ENCODE measurements around the gene CSRNP3. TPM values are rescaled to one million over a fixed set of nuclear protein-coding genes. Genes with fewer than 3 reads are reported as not detected.

The CSRNP3 gene
- total RNA-seq, 2 donors from 2014 or later: not detected

DNA sequence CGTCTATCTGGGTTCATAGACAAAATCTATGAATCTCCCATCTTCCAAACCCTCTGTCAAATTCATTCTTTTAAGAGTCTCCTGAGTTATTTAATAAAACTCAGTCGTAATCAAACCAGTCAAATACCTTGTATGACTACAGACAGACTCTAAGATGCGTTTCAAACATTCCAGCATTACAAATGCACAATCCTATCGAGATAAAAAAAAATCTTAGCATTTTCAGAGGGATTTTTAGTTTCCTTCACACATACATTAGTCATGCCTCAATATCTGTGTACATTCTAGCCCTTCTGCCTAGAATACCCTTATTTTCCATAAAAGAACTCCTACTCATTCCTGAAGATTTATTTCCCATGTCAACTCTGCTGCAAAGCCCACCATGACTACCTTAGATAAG is 96.5 kb downstream of the CSRNP3 start:
- no peak overlapping the region for H3K27ac Mint-ChIP-seq
- ATAC-seq (replicated peaks in 1 of 2) (no peak), DNase-seq (no peak)
- peaks cover 5% of the 10 kb centered on the region for H3K27me3 Mint-ChIP-seq (ENCODE audit: low read depth)
- no peak overlapping the region for H3K4me3 Mint-ChIP-seq
- no peaks in the 10 kb centered on the region for H3K36me3 Mint-ChIP-seq (ENCODE audit: insufficient read depth in 2 of 2)
- H3K9me3 Mint-ChIP-seq: no peaks in the 10 kb centered on the region
- H3K4me1 Mint-ChIP-seq (ENCODE audit: low read depth): no peaks in the 10 kb centered on the region

DNA sequence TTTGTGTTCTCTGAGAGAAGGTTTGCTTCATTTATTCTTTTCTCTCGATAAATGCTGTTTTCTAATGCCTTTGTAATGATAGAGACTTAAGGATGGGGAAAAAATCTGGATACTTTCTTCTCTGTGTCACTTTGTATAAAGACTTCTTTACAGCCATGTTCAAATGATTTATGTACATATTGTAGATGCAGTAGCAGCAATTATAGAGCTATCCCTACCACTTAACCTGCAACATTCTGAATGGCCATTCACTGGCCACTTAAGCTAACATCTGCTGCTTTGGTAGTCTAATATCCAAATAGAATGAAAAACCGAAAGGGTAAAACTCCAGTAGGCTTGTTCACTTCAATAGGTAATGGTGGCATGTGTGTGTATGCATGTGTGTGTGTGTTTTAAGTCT is 97.8 kb downstream of the CSRNP3 start:
- no peak for DNase-seq
- no peak overlapping the region for H3K4me3 Mint-ChIP-seq
- H3K9me3 Mint-ChIP-seq: no peaks in the 10 kb centered on the region
- H3K27me3 Mint-ChIP-seq (ENCODE audit: low read depth): peaks cover 5% of the 10 kb centered on the region
- no peaks in the 10 kb centered on the region for H3K36me3 Mint-ChIP-seq (ENCODE audit: insufficient read depth in 2 of 2)
- no peaks in the 10 kb centered on the region for H3K4me1 Mint-ChIP-seq (ENCODE audit: low read depth)
- H3K27ac Mint-ChIP-seq: no peak overlapping the region
- ATAC-seq (replicated peaks in 1 of 2): no peak

DNA sequence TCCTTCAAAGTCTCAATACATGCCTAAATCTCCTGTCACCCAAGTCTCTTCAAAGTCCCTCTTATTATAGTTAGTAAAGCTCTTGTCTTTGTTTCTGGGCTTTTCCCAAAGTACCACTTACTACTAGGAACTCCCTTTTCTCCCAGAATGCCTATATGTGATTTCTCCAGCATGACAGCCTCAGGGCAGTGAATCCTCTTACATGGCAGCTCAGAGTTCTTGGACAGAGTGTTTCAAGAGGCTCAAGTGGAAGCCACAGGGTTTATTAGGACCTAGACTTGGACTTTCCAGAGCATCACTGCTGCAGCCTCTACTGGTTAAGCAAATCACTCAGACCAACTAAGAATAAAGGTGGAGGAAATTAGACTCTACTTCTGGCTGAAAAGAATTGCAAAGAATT is 98.9 kb downstream of the CSRNP3 start:
- DNase-seq (no peak), ATAC-seq (replicated peaks in 1 of 2) (no peak)
- Mint-ChIP-seq H3K4me3 (no peak overlapping the region), H3K36me3 (ENCODE audit: insufficient read depth in 2 of 2) (no peaks in the 10 kb centered on the region), H3K4me1 (ENCODE audit: low read depth) (no peaks in the 10 kb centered on the region), H3K27me3 (ENCODE audit: low read depth) (peaks cover 5% of the 10 kb centered on the region), H3K27ac (no peak overlapping the region), H3K9me3 (no peaks in the 10 kb centered on the region)

DNA sequence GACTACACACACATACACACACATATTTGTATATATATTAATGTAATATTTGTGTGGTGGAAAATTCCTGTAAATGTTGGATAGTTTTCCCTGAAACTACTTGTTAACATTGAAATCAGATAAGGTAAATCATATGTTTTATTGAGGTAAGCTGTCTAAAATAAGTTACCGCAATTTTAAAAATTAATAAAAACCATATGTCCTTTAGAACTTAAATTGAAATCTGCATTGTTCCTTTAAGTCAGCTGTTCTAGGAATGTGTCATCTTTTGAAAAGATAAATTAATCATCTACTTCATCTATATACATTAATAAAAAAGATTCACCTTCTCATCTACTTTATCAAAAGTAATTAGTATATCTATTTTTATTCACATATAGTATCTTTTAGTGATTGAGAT is 102.0 kb downstream of the CSRNP3 start:
- H3K4me1 Mint-ChIP-seq (ENCODE audit: low read depth): no peaks in the 10 kb centered on the region
- no peak overlapping the region for H3K27ac Mint-ChIP-seq
- peaks cover 5% of the 10 kb centered on the region for H3K27me3 Mint-ChIP-seq (ENCODE audit: low read depth)
- DNase-seq (no peak), ATAC-seq (replicated peaks in 1 of 2) (no peak)
- H3K4me3 Mint-ChIP-seq: no peak overlapping the region
- H3K36me3 Mint-ChIP-seq (ENCODE audit: insufficient read depth in 2 of 2): no peaks in the 10 kb centered on the region
- H3K9me3 Mint-ChIP-seq: no peaks in the 10 kb centered on the region

DNA sequence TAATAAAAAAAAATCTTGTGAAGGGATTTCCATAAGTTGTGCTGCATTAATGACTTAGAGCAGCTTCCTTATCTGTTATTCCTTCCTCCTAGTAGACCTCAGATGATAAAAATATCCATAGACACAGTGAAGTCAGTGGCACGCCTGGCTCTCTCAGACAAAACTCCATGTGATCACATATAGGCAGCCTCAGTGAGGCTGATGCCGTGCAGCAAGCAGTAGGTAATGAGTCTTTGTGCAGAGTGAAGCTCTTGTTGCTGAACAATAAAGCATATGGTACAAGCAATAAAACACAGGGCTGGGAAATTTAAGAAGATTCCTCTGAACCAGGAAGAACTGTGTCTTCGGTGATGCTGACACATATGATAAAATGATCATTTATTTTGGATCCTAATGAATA is 102.7 kb downstream of the CSRNP3 start:
- no peaks in the 10 kb centered on the region for H3K4me1 Mint-ChIP-seq (ENCODE audit: low read depth)
- H3K27me3 Mint-ChIP-seq (ENCODE audit: low read depth): peaks cover 5% of the 10 kb centered on the region
- no peaks in the 10 kb centered on the region for H3K36me3 Mint-ChIP-seq (ENCODE audit: insufficient read depth in 2 of 2)
- no peak for DNase-seq
- H3K27ac Mint-ChIP-seq: no peak overlapping the region
- ATAC-seq (replicated peaks in 1 of 2): no peak
- H3K4me3 Mint-ChIP-seq: no peak overlapping the region
- H3K9me3 Mint-ChIP-seq: no peaks in the 10 kb centered on the region

DNA sequence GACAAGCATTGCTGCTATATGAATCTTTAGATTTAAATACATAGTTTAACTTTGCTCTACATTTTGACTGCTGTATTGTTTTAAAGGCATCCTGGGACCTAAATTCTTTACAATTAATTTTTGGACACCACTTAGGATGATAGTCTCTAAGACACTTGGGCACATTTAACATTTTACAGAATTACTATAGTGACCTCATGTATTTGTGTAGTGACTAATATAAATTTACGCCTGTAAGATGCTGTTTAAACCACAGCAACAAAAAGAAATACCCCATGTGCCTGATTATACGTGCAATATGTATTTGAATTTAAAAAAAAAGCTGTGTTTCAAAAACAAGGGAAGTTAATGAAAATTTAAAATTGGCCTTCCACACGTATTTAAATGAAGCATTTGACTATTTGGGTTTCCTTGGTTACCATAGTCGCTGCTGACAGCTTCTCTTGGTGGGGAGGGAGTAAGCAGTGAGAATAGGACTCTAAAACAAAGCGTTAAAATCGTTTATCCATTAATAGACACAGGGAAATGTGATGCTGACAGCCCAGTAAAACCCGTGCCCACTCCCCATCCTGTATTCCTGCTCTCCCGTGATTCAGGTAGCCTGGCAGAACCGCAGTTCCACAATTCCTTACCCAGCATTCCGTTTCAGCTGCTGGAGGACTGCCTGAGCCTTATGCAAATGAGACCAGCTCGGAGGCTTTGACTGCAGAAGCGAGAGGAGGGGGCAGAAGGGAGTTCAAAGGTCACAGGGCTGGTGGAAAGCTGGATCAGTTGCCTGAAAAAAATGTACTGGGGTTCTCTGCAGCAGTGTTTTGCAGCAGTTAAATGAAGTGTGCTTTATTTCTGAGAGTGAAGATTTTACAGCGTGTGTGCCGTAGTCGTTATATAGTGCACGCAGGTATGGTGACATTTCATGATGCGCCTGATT is 104.3 kb downstream of the CSRNP3 start:
- Mint-ChIP-seq H3K36me3 (ENCODE audit: insufficient read depth in 2 of 2) (no peaks in the 10 kb centered on the region), H3K27ac (no peak overlapping the region), H3K9me3 (no peaks in the 10 kb centered on the region), H3K4me3 (no peak overlapping the region), H3K4me1 (ENCODE audit: low read depth) (no peaks in the 10 kb centered on the region), H3K27me3 (ENCODE audit: low read depth) (no peaks in the 10 kb centered on the region)
- no peak for DNase-seq
- ATAC-seq (replicated peaks in 1 of 2): no peak

DNA sequence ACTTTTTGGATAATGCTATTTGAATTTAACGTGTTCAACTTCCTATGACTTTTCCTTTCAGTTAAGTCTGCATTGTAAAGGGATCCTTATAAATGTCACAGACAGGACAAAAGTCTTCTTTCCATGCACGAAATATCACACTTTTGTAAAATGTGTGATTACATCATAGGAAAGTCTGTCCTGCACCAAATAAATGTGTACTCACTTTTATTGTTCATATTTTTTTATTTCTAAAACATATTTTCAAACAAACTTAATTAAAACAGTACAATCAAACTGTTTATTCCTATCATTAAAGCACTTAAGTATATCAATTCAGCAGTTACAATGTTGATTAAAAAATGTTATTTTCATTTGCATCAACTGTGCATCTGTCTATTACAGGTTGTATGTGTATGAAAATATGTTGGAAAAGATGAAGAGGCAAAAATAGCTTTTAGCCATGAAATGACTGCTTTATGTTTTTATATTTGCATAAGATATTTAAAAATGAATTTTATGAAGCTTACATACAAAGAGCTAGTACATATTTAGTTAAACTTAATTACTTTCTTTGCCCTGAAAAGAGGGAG is 105.6 kb downstream of the CSRNP3 start:
- Mint-ChIP-seq H3K36me3 (ENCODE audit: insufficient read depth in 2 of 2) (no peaks in the 10 kb centered on the region), H3K4me1 (ENCODE audit: low read depth) (no peaks in the 10 kb centered on the region), H3K27me3 (ENCODE audit: low read depth) (no peaks in the 10 kb centered on the region), H3K9me3 (no peaks in the 10 kb centered on the region), H3K27ac (no peak overlapping the region), H3K4me3 (no peak overlapping the region)
- no peak for ATAC-seq (replicated peaks in 1 of 2)
- no peak for DNase-seq

DNA sequence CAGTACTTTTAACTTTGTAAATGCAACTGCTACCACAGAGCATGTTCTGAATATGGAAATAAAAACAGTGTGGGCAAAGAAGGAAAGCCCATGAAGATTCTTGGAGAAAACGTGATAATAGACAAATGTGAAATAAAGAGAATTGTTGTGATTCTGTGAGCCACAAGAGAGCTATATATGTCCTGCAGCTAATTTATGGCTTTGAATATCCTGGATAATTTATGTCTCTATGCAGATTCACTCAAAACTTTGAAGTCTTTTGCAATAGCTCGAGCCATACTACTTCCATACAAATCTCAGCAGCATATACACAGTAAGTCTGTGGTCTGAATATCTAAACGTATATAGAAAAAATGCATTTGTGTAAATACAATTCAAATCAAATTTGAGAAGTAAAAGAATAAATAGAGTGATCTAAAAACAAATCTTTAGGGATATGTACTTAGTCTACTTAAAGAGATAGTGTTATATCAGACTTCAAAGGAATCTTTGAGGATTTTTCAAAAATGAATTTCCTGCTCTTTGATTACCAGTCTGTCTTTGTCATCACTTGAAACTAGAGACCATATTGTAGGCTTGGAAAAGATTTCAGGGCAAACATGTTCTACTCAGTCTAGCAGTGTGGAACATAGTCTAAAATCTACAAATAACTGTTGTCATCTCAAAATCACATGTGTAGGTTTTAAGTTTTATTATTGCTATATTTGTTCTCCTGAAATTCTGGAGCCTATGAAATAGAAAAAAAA is 107.1 kb downstream of the CSRNP3 start:
- Mint-ChIP-seq H3K36me3 (ENCODE audit: insufficient read depth in 2 of 2) (no peaks in the 10 kb centered on the region), H3K9me3 (no peaks in the 10 kb centered on the region), H3K4me1 (ENCODE audit: low read depth) (no peaks in the 10 kb centered on the region), H3K27me3 (ENCODE audit: low read depth) (no peaks in the 10 kb centered on the region), H3K27ac (no peak overlapping the region), H3K4me3 (no peak overlapping the region)
- DNase-seq (no peak), ATAC-seq (replicated peaks in 1 of 2) (no peak)

DNA sequence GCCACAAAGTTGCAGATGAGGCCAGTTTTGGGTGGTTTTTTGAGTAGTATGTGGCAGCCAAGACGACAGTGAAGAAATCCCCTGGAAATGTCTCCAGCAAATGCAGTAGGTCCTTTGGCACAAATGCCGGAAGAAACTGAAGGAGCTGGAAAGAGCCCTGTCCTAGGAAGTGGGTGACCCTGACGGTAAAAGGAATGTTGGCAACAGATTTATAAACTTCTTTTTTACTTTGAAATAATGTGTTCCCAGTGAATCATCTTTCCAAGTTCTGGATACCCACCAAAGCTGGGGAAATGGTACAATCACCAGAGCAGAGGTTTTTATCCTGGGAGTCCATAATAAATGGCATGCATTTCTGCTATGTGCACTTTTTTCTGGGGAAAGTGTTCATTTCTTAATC is 112.9 kb downstream of the CSRNP3 start:
- Mint-ChIP-seq H3K9me3 (no peaks in the 10 kb centered on the region), H3K36me3 (ENCODE audit: insufficient read depth in 2 of 2) (no peaks in the 10 kb centered on the region), H3K4me3 (no peak overlapping the region), H3K4me1 (ENCODE audit: low read depth) (no peaks in the 10 kb centered on the region), H3K27me3 (ENCODE audit: low read depth) (no peaks in the 10 kb centered on the region), H3K27ac (no peak overlapping the region)
- no peak for ATAC-seq (replicated peaks in 1 of 2)
- DNase-seq: no peak

DNA sequence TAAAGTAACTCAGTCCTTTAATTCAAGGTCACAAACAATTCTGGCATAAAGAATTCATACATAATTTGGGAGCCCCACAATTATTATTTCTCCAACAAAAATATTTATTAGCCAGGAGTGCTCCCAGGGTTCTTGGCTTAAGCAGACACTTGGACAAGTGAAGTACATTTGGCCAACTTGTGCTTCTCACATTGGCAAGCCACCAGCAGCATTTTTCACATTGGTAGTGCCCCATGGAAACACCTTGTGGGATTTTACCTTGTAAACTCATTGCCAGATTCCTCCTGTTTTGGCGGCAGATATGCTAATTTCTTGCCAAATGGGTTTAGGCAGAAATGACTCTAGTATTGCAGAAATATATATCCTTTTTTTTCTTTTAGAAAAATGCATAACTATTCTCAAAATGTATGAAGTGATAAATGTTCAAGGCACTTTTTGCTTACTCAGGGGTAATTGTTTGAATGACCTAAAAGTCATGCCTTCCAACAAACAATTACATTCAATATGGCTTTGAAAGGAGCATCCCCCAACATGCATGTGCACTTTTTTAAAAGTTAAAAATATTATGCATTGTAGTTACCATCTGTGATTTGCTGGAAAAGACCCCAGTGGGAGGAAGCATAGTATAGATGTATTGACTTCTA is 113.5 kb downstream of the CSRNP3 start:
- Mint-ChIP-seq H3K9me3 (no peaks in the 10 kb centered on the region), H3K4me1 (ENCODE audit: low read depth) (no peaks in the 10 kb centered on the region), H3K27me3 (ENCODE audit: low read depth) (no peaks in the 10 kb centered on the region), H3K27ac (no peak overlapping the region), H3K36me3 (ENCODE audit: insufficient read depth in 2 of 2) (no peaks in the 10 kb centered on the region), H3K4me3 (no peak overlapping the region)
- ATAC-seq (replicated peaks in 1 of 2): no peak
- no peak for DNase-seq

DNA sequence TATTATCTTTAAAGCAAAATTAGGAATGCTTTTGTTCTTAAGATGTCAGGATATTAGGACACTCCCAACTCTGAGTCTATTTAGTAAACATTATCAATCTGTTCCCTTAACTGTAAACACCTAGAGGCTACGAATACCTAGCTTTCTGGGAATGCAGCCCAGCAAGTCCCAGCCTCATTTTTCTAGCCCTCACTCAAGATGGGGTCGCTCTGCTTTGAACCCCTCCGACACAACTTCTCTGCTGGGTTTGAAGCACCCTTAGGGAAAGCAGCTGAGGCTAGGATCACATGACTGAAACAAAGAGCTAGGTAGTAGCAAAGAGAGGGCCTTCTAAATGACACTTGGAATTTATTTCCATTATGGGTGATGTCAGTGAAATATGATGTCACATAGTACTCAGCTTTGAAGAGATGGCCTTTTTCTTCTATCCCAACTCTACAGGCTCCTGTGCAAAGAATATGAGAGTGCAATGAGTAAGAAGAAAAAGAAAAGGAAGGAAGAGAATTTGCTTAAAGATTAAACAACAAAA is 114.7 kb downstream of the CSRNP3 start:
- DNase-seq (no peak), ATAC-seq (replicated peaks in 1 of 2) (no peak)
- Mint-ChIP-seq H3K9me3 (no peaks in the 10 kb centered on the region), H3K4me3 (no peak overlapping the region), H3K27ac (no peak overlapping the region), H3K36me3 (ENCODE audit: insufficient read depth in 2 of 2) (no peaks in the 10 kb centered on the region), H3K27me3 (ENCODE audit: low read depth) (no peaks in the 10 kb centered on the region), H3K4me1 (ENCODE audit: low read depth) (no peaks in the 10 kb centered on the region)

DNA sequence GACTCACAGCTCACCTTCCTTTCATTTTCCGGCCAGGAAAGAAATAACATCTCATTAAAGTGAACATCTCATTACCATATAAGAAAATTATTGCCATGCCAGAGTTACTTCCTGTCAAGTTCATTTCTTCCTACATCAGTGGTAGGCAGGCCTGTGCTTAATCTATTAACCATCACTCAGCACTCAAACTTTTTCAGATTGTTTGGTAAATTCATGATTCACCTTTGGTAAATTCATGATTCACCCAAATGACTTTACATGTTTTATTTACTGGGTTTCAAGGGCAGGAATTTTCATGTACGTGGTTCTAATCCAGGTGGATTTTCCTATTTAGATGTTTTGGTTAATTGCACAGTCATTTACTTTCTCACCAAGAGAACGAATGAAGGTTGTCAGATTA is 116.5 kb downstream of the CSRNP3 start:
- peaks cover 0 to 2% of the 10 kb centered on the region in 2 donors for H3K36me3 Mint-ChIP-seq (ENCODE audit: insufficient read depth in 2 of 2)
- no peaks in the 10 kb centered on the region for H3K4me1 Mint-ChIP-seq (ENCODE audit: low read depth)
- H3K27me3 Mint-ChIP-seq (ENCODE audit: low read depth): no peaks in the 10 kb centered on the region
- ATAC-seq (replicated peaks in 1 of 2) (no peak), DNase-seq (no peak)
- H3K27ac Mint-ChIP-seq: no peak overlapping the region
- H3K4me3 Mint-ChIP-seq: no peak overlapping the region
- H3K9me3 Mint-ChIP-seq: peaks cover 1 to 3% of the 10 kb centered on the region in 2 donors
